Effector memory CD8-positive, alpha-beta T cell (primary cell): ENCODE measurements around the gene DPP6.
"Not testable (repeated sequence)": the region's sequence is repeated elsewhere in the genome, so short reads cannot be mapped to it uniquely, and the experiment has no call there.

Source experiments
- ATAC-seq: fragments of 150-1000 bp; cut with Tn5 transposase; replicated peaks from 2 replicates; pipeline ENCODE4 v1.10.0; 2021; ENCODE audit warnings: mild to moderate bottlenecking, moderate library complexity
- DNase-seq, 3 experiments: peaks; one replicate each; pipeline ENCODE4 v3.0.0; 2021
- H3K27ac Mint-ChIP-seq, 2 donors: one replicate each; pipeline ENCODE4 v1.8.0; 2022; ENCODE audit warnings: mild to moderate bottlenecking in 2 of 2, mixed read lengths in 2 of 2, moderate library complexity in 2 of 2
- H3K27me3 Mint-ChIP-seq, 2 donors: one replicate each; pipeline ENCODE4 v1.8.0; 2022; ENCODE audit warnings: mixed read lengths in 2 of 2
- H3K36me3 Mint-ChIP-seq: one replicate; pipeline ENCODE4 v1.8.0; 2022; ENCODE audit warnings: mild to moderate bottlenecking, moderate library complexity, mixed read lengths; ENCODE audit not compliant: insufficient read depth
- H3K4me1 Mint-ChIP-seq, 2 donors: one replicate each; pipeline ENCODE4 v1.8.0; 2022; ENCODE audit warnings: low read depth in 2 of 2, mixed read lengths in 2 of 2
- H3K4me3 Mint-ChIP-seq, 2 donors: one replicate each; pipeline ENCODE4 v1.8.0; 2022; ENCODE audit warnings: mild to moderate bottlenecking in 2 of 2, mixed read lengths in 2 of 2, moderate library complexity in 2 of 2
- H3K9me3 Mint-ChIP-seq, 2 donors: one replicate each; pipeline ENCODE4 v1.8.0; 2022; ENCODE audit warnings: mixed read lengths in 2 of 2
- total RNA-seq, 9 experiments: gene quantifications; one replicate each; lab custom pipeline; 2026; lab: John Stamatoyannopoulos, UW

The DPP6 gene
- total RNA-seq, result 0 to 0.11 (median 0) reads per million in 9 experiments

DNA sequence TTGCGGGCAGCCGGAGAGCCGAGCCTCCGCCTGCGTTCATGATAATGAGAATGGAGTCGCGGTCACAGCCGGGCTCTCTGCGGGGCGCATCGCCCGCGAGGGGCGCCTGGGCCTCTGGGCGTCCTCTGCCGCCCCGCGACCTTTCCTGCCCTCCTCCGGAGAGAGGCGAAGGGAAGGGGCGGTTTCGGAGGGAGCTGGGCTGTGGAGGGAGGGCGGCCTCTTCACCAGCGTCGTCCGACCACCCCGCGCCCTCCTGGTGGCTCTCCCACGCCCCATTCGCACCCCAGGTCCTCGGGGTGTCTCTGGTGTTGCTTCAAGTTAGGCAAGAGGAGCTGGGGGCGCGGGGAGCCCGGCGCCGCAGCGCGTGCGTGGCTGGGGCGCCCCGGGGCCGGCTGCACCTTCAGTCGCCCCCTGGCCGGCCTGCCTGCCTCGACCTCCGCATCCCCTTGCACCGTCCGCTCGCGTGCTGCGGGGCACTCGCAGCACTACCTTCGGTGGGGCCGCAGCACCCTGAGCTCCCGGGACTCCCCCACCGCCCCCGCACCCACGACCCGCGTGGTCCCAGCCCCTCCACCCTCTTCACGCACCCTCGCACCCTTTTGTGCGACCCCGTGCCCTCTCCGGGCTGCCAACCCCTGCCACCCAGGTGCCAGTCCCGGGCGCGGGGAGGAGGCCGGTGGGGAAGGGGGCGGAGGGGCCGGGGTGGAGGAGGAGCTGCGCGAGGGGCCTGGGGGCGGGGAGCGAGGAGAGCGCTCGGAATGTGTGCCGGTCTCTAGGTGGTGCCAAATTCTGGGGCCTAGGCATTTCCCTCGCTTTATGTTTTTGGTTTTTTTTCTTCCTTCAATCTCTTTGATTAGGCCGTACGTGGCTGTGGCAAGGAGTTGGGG lies at the start of gene DPP6:
Gene DPP6 (plus strand): TSS at position 756 of the 887 bp plus-strand sequence.
- not testable (repeated sequence) for H3K36me3 Mint-ChIP-seq, H3K4me1 Mint-ChIP-seq, H3K27ac Mint-ChIP-seq, H3K4me3 Mint-ChIP-seq, DNase-seq, H3K9me3 Mint-ChIP-seq, ATAC-seq
- peaks cover 0 to 11% of the 10 kb centered on the region in 2 donors for H3K27me3 Mint-ChIP-seq

- not testable (repeated sequence) for H3K27ac Mint-ChIP-seq, H3K9me3 Mint-ChIP-seq, H3K4me3 Mint-ChIP-seq, ATAC-seq, H3K27me3 Mint-ChIP-seq, H3K36me3 Mint-ChIP-seq, H3K4me1 Mint-ChIP-seq, DNase-seq
Measured at GRCh38 chr7:154009423-154009911, 42.7 kb upstream of the DPP6 start.

- not testable (repeated sequence) for H3K27me3 Mint-ChIP-seq, DNase-seq
Measured at GRCh38 chr7:154010726-154011568, 41.3 kb upstream of the DPP6 start.

GRCh38 chr7:154012800-154013199 lies 39.4 kb upstream of the DPP6 start:
- H3K27ac Mint-ChIP-seq, DNase-seq, ATAC-seq, H3K36me3 Mint-ChIP-seq, H3K4me1 Mint-ChIP-seq, H3K4me3 Mint-ChIP-seq, H3K27me3 Mint-ChIP-seq: not testable (repeated sequence)
- H3K9me3 Mint-ChIP-seq, result peaks cover 11 to 17% of the 10 kb centered on the region in 2 donors

More at GRCh38 chr7:154010726-154011568, 41.3 kb upstream of the DPP6 start:
- ATAC-seq, H3K4me3 Mint-ChIP-seq, H3K4me1 Mint-ChIP-seq, H3K36me3 Mint-ChIP-seq, H3K27ac Mint-ChIP-seq: not testable (repeated sequence)
- H3K9me3 Mint-ChIP-seq, result peaks cover 9 to 15% of the 10 kb centered on the region in 2 donors

DNA sequence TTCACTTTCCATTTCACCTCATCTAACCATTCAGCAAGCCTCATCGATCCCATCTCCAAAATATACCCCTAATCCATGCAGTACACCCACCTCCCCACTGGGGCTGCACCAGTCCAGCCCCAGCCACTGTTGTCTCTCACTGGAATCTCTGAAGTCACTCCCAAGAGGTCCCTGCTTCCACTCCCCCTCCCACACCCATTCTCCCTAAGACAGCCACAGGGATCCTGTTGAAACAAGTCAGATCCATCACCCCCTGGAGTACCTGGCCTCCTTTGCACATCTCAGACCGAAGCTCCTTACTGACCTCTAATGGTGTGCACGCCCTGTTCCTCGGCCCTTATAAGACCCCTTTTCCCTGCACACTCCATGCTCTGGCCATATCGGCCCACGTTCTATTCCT lies 36.6 kb upstream of the DPP6 start:
- H3K27ac Mint-ChIP-seq, ATAC-seq: not testable (repeated sequence)
- H3K9me3 Mint-ChIP-seq, result peaks cover 11 to 17% of the 10 kb centered on the region in 2 donors

GRCh38 chr7:154018354-154018753 lies 33.8 kb upstream of the DPP6 start:
- not testable (repeated sequence) for H3K4me1 Mint-ChIP-seq, H3K4me3 Mint-ChIP-seq
- peaks cover 11% of the 10 kb centered on the region in 2 donors for H3K9me3 Mint-ChIP-seq

More for the DNA sequence above, 36.6 kb upstream of the DPP6 start:
- not testable (repeated sequence) for H3K4me3 Mint-ChIP-seq, H3K27me3 Mint-ChIP-seq, DNase-seq, H3K36me3 Mint-ChIP-seq, H3K4me1 Mint-ChIP-seq

DNA sequence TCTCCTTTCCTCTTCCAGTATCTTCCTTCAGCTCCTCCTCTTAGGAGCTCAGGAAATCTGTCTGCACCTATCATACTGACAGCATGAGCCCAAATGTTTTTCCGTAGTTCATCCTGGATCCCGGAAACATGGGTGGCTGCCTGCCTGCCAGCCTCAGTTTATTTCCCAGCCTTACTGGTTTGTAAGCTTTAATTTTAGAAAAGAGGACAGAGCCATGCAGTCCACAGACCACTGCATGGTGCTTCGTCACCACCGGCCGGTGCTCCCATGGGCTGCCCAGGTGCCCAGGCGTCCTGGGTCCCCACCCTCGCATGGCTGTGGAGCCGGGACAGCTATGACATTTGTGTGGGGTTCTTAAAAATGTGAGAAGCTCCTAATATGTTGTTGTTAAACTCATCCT lies 24.4 kb upstream of the DPP6 start:
- H3K27me3 Mint-ChIP-seq, H3K36me3 Mint-ChIP-seq, H3K27ac Mint-ChIP-seq, ATAC-seq, DNase-seq, H3K4me3 Mint-ChIP-seq, H3K4me1 Mint-ChIP-seq, H3K9me3 Mint-ChIP-seq: not testable (repeated sequence)

More at GRCh38 chr7:154018354-154018753, 33.8 kb upstream of the DPP6 start:
- H3K27me3 Mint-ChIP-seq, DNase-seq, H3K27ac Mint-ChIP-seq, ATAC-seq, H3K36me3 Mint-ChIP-seq: not testable (repeated sequence)

DNA sequence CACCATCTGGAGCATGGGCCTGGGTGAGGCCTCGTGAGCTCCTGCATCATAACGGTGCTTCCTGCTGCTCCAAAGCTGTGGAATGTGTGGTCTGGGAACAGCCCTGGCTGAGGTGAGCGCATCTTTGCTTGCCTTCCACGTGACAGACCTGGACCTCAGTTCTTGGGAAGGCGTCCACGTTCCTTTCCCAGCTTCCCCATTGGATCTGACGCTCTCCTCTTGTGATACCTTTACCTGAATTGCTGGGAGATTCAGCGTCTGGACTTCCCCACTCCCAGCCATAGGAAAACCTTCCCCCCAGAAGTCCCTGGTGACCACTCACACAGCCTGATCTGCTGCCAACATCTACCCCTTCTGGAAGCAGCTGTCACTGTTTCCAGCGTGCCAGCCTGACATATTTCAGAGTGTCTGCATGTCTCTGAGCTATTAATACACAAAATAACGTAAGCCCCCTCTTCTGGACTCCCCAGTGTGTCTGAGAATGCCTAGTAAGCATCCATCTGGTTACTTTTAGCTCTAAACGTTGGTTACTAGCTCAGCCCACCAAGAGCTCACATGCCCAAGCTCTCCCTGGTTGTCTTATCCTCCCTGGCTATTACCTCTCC lies 21.6 kb upstream of the DPP6 start:
- DNase-seq, H3K4me3 Mint-ChIP-seq, H3K9me3 Mint-ChIP-seq, ATAC-seq, H3K4me1 Mint-ChIP-seq, H3K27ac Mint-ChIP-seq, H3K27me3 Mint-ChIP-seq, H3K36me3 Mint-ChIP-seq: not testable (repeated sequence)

DNA sequence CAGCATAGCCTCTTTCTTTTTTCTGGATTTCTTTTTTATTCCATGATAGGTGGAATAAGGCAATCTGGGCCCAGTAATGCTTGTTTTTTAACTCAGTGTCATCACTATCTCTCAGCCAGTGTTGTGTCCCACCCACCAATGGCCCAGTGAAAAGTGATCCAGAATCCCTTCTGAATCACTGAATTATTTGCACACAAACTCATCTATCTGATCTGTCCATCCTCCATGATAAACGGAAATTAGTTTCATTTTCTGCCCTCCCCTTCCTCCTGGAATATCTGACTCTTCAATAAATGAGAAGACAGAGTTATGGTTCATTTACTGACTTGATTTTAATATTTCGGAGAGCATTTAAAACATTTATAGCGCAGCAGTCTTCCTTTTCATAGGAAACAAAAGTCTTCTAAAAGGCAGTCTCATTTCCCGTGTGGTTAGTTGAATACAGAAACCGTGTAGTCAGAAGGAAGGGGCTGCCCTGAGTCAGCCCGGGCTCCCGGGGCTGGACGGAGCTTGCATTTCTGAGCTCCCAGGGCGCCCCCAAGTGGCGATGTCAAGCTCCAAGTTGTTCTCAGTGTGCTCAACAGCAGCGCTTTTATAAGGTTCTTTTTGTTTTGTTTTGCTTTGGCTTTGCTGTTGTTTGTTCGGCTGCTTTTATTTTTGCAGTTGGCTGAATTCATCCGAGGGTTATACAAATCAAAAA lies 12.6 kb upstream of the DPP6 start:
- not testable (repeated sequence) for H3K27ac Mint-ChIP-seq, DNase-seq

GRCh38 chr7:154050394-154050793 lies 1.8 kb upstream of the DPP6 start:
- not testable (repeated sequence) for ATAC-seq

More for the DNA sequence above, 12.6 kb upstream of the DPP6 start:
- not testable (repeated sequence) for H3K36me3 Mint-ChIP-seq, H3K4me1 Mint-ChIP-seq, H3K9me3 Mint-ChIP-seq, H3K4me3 Mint-ChIP-seq, H3K27me3 Mint-ChIP-seq
- peak; percentile 78 for ATAC-seq

GRCh38 chr7:154051006-154051642 lies 1.1 kb upstream of the DPP6 start:
- ATAC-seq, result peak; percentile 42
- not testable (repeated sequence) for H3K9me3 Mint-ChIP-seq, H3K4me3 Mint-ChIP-seq

More at GRCh38 chr7:154050394-154050793, 1.8 kb upstream of the DPP6 start:
- not testable (repeated sequence) for H3K4me3 Mint-ChIP-seq, DNase-seq, H3K36me3 Mint-ChIP-seq, H3K9me3 Mint-ChIP-seq, H3K27ac Mint-ChIP-seq, H3K4me1 Mint-ChIP-seq
- H3K27me3 Mint-ChIP-seq, result peaks cover 0 to 11% of the 10 kb centered on the region in 2 donors

DNA sequence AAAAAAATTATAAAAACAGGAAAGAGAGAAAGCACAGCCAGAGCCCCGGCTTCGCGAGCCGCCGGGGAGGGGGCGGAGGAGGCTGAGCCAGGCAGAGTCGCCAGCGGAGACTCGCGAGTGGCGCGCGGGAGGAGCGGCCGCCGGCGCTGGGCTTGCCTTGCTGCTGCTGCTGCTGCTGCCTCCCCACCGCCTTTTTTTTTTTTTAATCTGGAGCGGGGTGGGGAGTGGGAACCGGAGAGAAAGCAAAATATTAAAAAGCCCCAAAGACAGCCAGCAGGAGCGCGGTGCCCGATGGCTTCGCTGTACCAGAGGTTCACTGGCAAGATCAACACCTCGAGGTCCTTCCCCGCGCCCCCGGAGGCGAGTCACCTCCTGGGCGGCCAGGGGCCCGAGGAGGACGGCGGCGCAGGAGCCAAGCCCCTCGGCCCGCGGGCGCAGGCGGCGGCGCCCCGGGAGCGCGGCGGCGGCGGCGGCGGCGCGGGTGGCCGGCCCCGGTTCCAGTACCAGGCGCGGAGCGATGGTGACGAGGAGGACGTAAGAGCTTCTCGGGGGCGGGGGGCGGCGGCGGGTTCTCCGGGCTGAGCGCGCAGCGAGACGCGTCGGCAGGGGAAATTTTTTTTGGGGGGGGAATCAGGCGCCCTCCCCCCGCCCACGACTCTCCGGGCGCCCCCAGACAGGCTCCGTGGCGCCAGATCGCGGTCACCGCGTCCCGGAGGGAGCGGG lies 493 bp downstream of the DPP6 start:
- H3K36me3 Mint-ChIP-seq, ATAC-seq, DNase-seq, H3K27ac Mint-ChIP-seq, H3K4me1 Mint-ChIP-seq, H3K4me3 Mint-ChIP-seq, H3K9me3 Mint-ChIP-seq: not testable (repeated sequence)
- H3K27me3 Mint-ChIP-seq, result peaks cover 0 to 11% of the 10 kb centered on the region in 2 donors

More at GRCh38 chr7:154051006-154051642, 1.1 kb upstream of the DPP6 start:
- H3K27ac Mint-ChIP-seq, H3K4me1 Mint-ChIP-seq, H3K36me3 Mint-ChIP-seq, DNase-seq: not testable (repeated sequence)
- H3K27me3 Mint-ChIP-seq, result peaks cover 0 to 11% of the 10 kb centered on the region in 2 donors
